SU-DHL-6 (cell line): ENCODE measurements around the gene TCF4.

ENCODE experiments used
- H2AFZ ChIP-seq: fragments of 200-600 bp; sonication (generic); 2 replicates; pipeline ENCODE4 v1.6.1; 2014; ENCODE audit warnings: low read depth, mild to moderate bottlenecking, moderate library complexity, mixed read lengths, antibody characterized with exemption, low read length; ENCODE audit not compliant: severe bottlenecking
- H3F3A ChIP-seq: fragments of 200-600 bp; shearing (Covaris generic); 2 replicates; pipeline ENCODE4 v1.6.0; 2016; ENCODE audit warnings: antibody characterized with exemption, mild to moderate bottlenecking; ENCODE audit not compliant: insufficient read depth
- H3K27ac ChIP-seq: fragments of 200-600 bp; sonication (generic); 2 replicates; pipeline ENCODE4 v1.5.1; 2016; ENCODE audit warnings: low read depth, mild to moderate bottlenecking, low read length, moderate library complexity, mixed read lengths
- H3K27me3 ChIP-seq: fragments of 200-600 bp; sonication (generic), shearing (Covaris generic); 2 replicates; pipeline ENCODE4 v1.6.0; 2014; ENCODE audit warnings: mild to moderate bottlenecking, low read length
- H3K36me3 ChIP-seq: fragments of 200-600 bp; sonication (generic); 2 replicates; pipeline ENCODE4 v1.6.1; 2014; ENCODE audit warnings: mild to moderate bottlenecking, low read length, mixed read lengths
- H3K4me2 ChIP-seq: fragments of 300-600, 200-600 bp; shearing (Covaris generic), sonication (generic); 2 replicates; pipeline ENCODE4 v1.6.0; 2014; ENCODE audit warnings: low read length, low read depth, mild to moderate bottlenecking; ENCODE audit not compliant: poor library complexity, severe bottlenecking
- H3K4me3 ChIP-seq: fragments of 200-600 bp; sonication (generic); 2 replicates; pipeline ENCODE4 v1.5.1; 2014; ENCODE audit warnings: antibody characterized with exemption, low read length, mild to moderate bottlenecking, mixed read lengths; ENCODE audit not compliant: insufficient read depth, poor library complexity, severe bottlenecking
- H3K79me2 ChIP-seq: fragments of 200-600 bp; sonication (generic); 2 replicates; pipeline ENCODE4 v1.6.1; 2014; ENCODE audit warnings: mild to moderate bottlenecking, low read length, moderate library complexity; ENCODE audit not compliant: insufficient read depth
- H3K9ac ChIP-seq: fragments of 200-600 bp; sonication (generic); 2 replicates; pipeline ENCODE4 v1.7.0; 2014; ENCODE audit warnings: mild to moderate bottlenecking, low read length
- H3K9me2 ChIP-seq: fragments of 200-600 bp; sonication (generic); replicated peaks from 2 replicates; pipeline ENCODE4 v1.6.1; 2014; ENCODE audit warnings: low read length; ENCODE audit not compliant: insufficient read depth
- H3K9me3 ChIP-seq: fragments of 200-600 bp; sonication (generic); 2 replicates; pipeline ENCODE4 v1.6.1; 2014; ENCODE audit warnings: low read length, mixed read lengths; ENCODE audit not compliant: insufficient read depth
- H4K20me1 ChIP-seq: fragments of 200-600 bp; sonication (generic); 2 replicates; pipeline ENCODE4 v1.6.1; 2014; ENCODE audit warnings: low read depth, mild to moderate bottlenecking, antibody characterized with exemption, low read length, moderate library complexity, mixed read lengths
- EZH2phosphoT487 ChIP-seq: fragments of 200-600 bp; sonication (generic), shearing (Covaris generic); conservative IDR thresholded peaks from 2 replicates; pipeline ENCODE4 v1.6.1; 2018; ENCODE audit warnings: mild to moderate bottlenecking, antibody characterized with exemption, low read length, moderate library complexity, mixed read lengths
- TF ChIP-seq, protein P1 (sequence below): fragments of 200-600 bp; sonication (generic); IDR thresholded peaks from one replicate; pipeline ENCODE4 v1.5.1; 2017; ENCODE audit warnings: antibody characterized with exemption, mild to moderate bottlenecking, low read length, moderate library complexity; ENCODE audit not compliant: insufficient read depth, poor library complexity, severe bottlenecking

Gene TCF4

DNA sequence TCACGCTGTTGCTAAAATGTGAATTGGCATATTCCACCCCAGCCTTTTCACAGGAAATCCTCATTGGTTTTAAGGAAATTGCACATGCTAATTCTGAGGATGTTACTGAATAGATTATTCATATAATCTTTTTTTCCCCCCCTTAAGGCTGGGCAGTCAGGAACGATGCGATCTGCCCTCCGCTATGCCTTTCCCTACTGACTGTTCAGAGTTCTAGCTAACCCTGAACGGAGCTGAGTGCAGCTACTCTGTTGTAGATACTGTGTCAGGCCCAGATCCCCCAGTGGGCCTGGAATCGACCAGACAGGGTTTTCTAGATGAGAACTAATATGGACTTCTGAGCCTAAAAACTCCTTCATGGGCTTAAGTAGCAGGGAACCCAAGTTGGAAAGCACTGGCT lies 192.2 kb downstream of the TCF4 start:
- Histone ChIP-seq H3K9me2 (no peaks in the 10 kb centered on the region), H2AFZ (no peak overlapping the region), H3K9ac (no peak overlapping the region), H3K4me2 (no peak overlapping the region), H3K27me3 (no peaks in the 10 kb centered on the region), H3F3A (no peaks in the 10 kb centered on the region), H3K4me3 (no peak overlapping the region), H3K36me3 (no peaks in the 10 kb centered on the region), H3K27ac (no peak overlapping the region), H4K20me1 (no peaks in the 10 kb centered on the region), H3K9me3 (no peaks in the 10 kb centered on the region), H3K79me2 (no peaks in the 10 kb centered on the region)
- no peak for TF ChIP-seq EZH2phosphoT487
- TF ChIP-seq, protein P1, sequence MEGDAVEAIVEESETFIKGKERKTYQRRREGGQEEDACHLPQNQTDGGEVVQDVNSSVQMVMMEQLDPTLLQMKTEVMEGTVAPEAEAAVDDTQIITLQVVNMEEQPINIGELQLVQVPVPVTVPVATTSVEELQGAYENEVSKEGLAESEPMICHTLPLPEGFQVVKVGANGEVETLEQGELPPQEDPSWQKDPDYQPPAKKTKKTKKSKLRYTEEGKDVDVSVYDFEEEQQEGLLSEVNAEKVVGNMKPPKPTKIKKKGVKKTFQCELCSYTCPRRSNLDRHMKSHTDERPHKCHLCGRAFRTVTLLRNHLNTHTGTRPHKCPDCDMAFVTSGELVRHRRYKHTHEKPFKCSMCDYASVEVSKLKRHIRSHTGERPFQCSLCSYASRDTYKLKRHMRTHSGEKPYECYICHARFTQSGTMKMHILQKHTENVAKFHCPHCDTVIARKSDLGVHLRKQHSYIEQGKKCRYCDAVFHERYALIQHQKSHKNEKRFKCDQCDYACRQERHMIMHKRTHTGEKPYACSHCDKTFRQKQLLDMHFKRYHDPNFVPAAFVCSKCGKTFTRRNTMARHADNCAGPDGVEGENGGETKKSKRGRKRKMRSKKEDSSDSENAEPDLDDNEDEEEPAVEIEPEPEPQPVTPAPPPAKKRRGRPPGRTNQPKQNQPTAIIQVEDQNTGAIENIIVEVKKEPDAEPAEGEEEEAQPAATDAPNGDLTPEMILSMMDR, result no peak

DNA sequence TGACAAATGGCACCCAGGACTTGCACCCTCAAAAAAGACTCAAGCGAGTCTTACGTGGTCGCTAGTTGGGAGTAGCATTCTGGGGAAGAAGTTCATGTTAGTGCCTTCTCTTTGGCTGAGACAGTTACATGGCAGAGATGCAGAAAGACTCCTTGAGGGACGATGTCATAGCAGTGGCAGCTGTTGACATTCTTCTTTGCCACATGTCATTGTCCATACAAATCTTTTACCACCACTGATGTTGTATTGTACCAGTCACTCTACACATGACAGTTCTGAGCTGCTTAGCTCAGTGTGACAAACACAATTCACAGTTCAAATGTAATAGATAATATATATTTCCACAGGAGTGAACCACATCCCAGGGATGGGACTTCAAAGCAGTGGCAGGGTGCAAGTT lies 197.1 kb downstream of the TCF4 start:
- no peak for TF ChIP-seq EZH2phosphoT487
- TF ChIP-seq, protein P1, result no peak
- Histone ChIP-seq H3F3A (no peaks in the 10 kb centered on the region), H2AFZ (no peak overlapping the region), H3K79me2 (no peaks in the 10 kb centered on the region), H3K27me3 (no peaks in the 10 kb centered on the region), H3K4me2 (no peak overlapping the region), H3K9me3 (no peaks in the 10 kb centered on the region), H3K4me3 (no peak overlapping the region), H3K27ac (no peak overlapping the region), H3K36me3 (no peaks in the 10 kb centered on the region), H3K9ac (no peak overlapping the region), H3K9me2 (no peaks in the 10 kb centered on the region), H4K20me1 (no peaks in the 10 kb centered on the region)

DNA sequence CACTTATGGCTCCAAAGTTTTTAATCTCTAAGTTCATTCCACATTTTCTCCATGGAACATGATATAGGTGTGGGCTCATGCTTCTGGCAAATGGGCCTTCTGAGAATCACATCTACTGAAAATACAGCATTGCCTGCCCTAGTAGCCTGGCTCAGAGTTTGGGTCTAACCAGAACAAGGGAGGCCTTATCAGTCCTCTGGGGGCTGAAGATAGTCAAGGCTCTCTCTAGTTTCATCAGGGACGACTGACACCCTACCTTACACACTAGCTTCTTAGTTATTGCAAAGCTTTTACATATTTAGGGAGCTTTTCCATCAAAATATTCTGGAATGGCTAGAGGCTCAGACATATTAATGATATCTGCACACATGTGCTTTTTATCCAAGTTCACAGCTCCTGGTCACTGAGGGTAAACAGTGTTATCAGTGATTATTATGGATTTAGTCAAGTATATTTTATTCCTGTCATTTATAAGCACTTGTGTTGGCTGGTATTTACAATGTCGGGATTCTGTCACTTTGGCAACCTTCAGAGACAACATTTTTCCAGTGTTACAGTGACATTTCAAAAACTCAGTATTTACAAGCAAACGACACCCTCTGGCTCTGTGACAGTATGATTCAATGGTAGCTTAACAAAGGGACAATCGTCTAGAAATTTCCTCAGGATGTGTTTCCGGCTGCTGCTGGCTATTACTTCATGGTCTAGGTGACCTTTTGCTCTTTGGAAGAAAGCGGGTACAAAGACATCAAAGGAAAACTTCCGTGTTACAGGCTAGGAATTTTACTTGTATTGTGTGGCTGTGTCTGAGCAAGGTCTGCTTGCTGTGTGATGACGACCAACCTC lies 200.6 kb downstream of the TCF4 start:
- H3K9ac ChIP-seq, result no peak overlapping the region
- H3K9me3 ChIP-seq, result no peaks in the 10 kb centered on the region
- H3K36me3 ChIP-seq, result no peaks in the 10 kb centered on the region
- H3K27me3 ChIP-seq, result no peaks in the 10 kb centered on the region; the same call in 1 of the 2 replicates
- H3K27ac ChIP-seq, result no peak overlapping the region
- no peaks in the 10 kb centered on the region for H4K20me1 ChIP-seq
- H3K4me2 ChIP-seq, result no peak overlapping the region
- no peaks in the 10 kb centered on the region for H3K79me2 ChIP-seq
- H3K4me3 ChIP-seq, result no peak overlapping the region
- H2AFZ ChIP-seq, result no peak overlapping the region
- H3F3A ChIP-seq, result no peaks in the 10 kb centered on the region
- H3K9me2 ChIP-seq, result no peaks in the 10 kb centered on the region
- no peak for TF ChIP-seq EZH2phosphoT487
- TF ChIP-seq, protein P1, result no peak
